Neural cell (in vitro differentiated cells): ENCODE data around the gene CRYZL1. TPM values are rescaled to one million over a fixed set of nuclear protein-coding genes. Genes with fewer than 3 reads are reported as not detected.

Experiments used
- H2AFZ ChIP-seq: fragments of 200-600, 300-800 bp; sonication (generic), shearing (Covaris generic); 2 replicates; pipeline ENCODE4 v1.6.0; 2014; ENCODE audit warnings: low read depth, mild to moderate bottlenecking, antibody characterized with exemption, low read length, moderate library complexity
- H3F3A ChIP-seq: fragments of 200-600 bp; shearing (Covaris generic); 2 replicates; pipeline ENCODE4 v1.6.1; 2016; ENCODE audit warnings: mild to moderate bottlenecking, moderate library complexity, mixed read lengths, antibody characterized with exemption, low read length; ENCODE audit not compliant: insufficient read depth, poor library complexity, severe bottlenecking
- H3K27ac ChIP-seq: fragments of 200-600, 300-800 bp; sonication (generic), shearing (Covaris generic); 2 replicates; pipeline ENCODE4 v1.5.1; 2014; ENCODE audit warnings: mild to moderate bottlenecking, low read length, moderate library complexity
- H3K27me3 ChIP-seq: fragments of 300-800, 200-600 bp; sonication (generic), shearing (Covaris generic); 2 replicates; pipeline ENCODE4 v1.6.0; 2014; ENCODE audit warnings: mild to moderate bottlenecking, low read depth, low read length, moderate library complexity; ENCODE audit not compliant: insufficient read depth
- H3K36me3 ChIP-seq: fragments of 300-800, 200-600 bp; sonication (generic), shearing (Covaris generic); 2 replicates; pipeline ENCODE4 v1.5.1; 2014; ENCODE audit warnings: mild to moderate bottlenecking, antibody characterized with exemption, low read length, moderate library complexity; ENCODE audit not compliant: insufficient read depth
- H3K4me2 ChIP-seq: fragments of 300-800, 200-600 bp; sonication (generic), shearing (Covaris generic); 2 replicates; pipeline ENCODE4 v1.6.0; 2014; ENCODE audit warnings: mild to moderate bottlenecking, low read length
- H3K4me3 ChIP-seq: fragments of 300-800, 200-600 bp; sonication (generic), shearing (Covaris generic); 2 replicates; pipeline ENCODE4 v1.5.1; 2014; ENCODE audit warnings: mild to moderate bottlenecking, low read length, moderate library complexity
- H3K79me2 ChIP-seq: fragments of 200-600 bp; shearing (Covaris generic); replicated peaks from 2 replicates; pipeline ENCODE4 v1.6.0; 2014; ENCODE audit warnings: mild to moderate bottlenecking, low read length, moderate library complexity; ENCODE audit not compliant: insufficient read depth
- H3K9ac ChIP-seq: fragments of 300-800, 200-600 bp; sonication (generic), shearing (Covaris generic); 2 replicates; pipeline ENCODE4 v1.6.1; 2016; ENCODE audit warnings: mild to moderate bottlenecking, low read length, mixed read lengths
- H3K9me2 ChIP-seq: fragments of 200-600 bp; shearing (Covaris generic); 2 replicates; pipeline ENCODE4 v1.6.1; 2016; ENCODE audit warnings: mild to moderate bottlenecking, low read length, mixed read lengths; ENCODE audit not compliant: insufficient read depth
- H3K9me3 ChIP-seq: fragments of 200-600, 300-800 bp; sonication (generic), shearing (Covaris generic); 2 replicates; pipeline ENCODE4 v1.6.1; 2016; ENCODE audit warnings: mild to moderate bottlenecking, mixed run types, low read length, moderate library complexity, mixed read lengths
- H4K20me1 ChIP-seq: fragments of 200-600 bp; shearing (Covaris generic); 2 replicates; pipeline ENCODE4 v1.6.1; 2016; ENCODE audit warnings: mild to moderate bottlenecking, mixed run types; ENCODE audit not compliant: insufficient read depth
- EP300 ChIP-seq: fragments of 450-650 bp; conservative IDR thresholded peaks from 2 replicates; pipeline ENCODE4 v1.6.1; 2014; ENCODE audit warnings: antibody characterized with exemption, mild to moderate bottlenecking, moderate library complexity; ENCODE audit not compliant: poor library complexity, severe bottlenecking
- EZH2 ChIP-seq: fragments of 200-600, 300-800 bp; shearing (Covaris generic), sonication (generic); IDR thresholded peaks from 2 replicates; pipeline ENCODE4 v1.6.1; 2014; ENCODE audit warnings: antibody characterized with exemption, low read length, borderline replicate concordance, mild to moderate bottlenecking; ENCODE audit not compliant: insufficient read depth, poor library complexity, severe bottlenecking
- MXI1 ChIP-seq: fragments of 450-650 bp; conservative IDR thresholded peaks from 2 replicates; pipeline ENCODE4 v1.6.1; 2014; ENCODE audit warnings: antibody characterized with exemption, mild to moderate bottlenecking; ENCODE audit not compliant: poor library complexity, severe bottlenecking
- RAD21 ChIP-seq: fragments of 450-650 bp; conservative IDR thresholded peaks from 2 replicates; pipeline ENCODE4 v1.6.1; 2014; ENCODE audit warnings: antibody characterized with exemption, mild to moderate bottlenecking, moderate library complexity
- SMC3 ChIP-seq: fragments of 450-650 bp; conservative IDR thresholded peaks from 2 replicates; pipeline ENCODE4 v1.6.1; 2014; ENCODE audit warnings: antibody characterized with exemption, mild to moderate bottlenecking, moderate library complexity; ENCODE audit not compliant: poor library complexity
- TAF1 ChIP-seq: IDR thresholded peaks from 2 replicates; pipeline ENCODE4 v1.6.1; 2012; ENCODE audit warnings: low read depth
- polyA plus RNA-seq: library from polyadenylated mRNA; depleted of rRNA; stranded (reverse); fragments of >200 nt; gene quantifications from 2 replicates; pipeline ENCODE4 v1.2.3, GENCODE V29; 2014
- TF ChIP-seq, protein P1 (sequence below): fragments of 450-650 bp; IDR thresholded peaks from 2 replicates; pipeline ENCODE4 v1.5.1; 2014; ENCODE audit warnings: antibody characterized with exemption, mild to moderate bottlenecking, moderate library complexity; ENCODE audit not compliant: poor library complexity, severe bottlenecking
- TF ChIP-seq, protein P2 (sequence below): IDR thresholded peaks from 2 replicates; pipeline ENCODE4 v1.6.1; 2012; ENCODE audit warnings: borderline replicate concordance

The CRYZL1 gene
- polyA plus RNA-seq, 1 donor from 2014 or later, result 54.3 TPM

DNA sequence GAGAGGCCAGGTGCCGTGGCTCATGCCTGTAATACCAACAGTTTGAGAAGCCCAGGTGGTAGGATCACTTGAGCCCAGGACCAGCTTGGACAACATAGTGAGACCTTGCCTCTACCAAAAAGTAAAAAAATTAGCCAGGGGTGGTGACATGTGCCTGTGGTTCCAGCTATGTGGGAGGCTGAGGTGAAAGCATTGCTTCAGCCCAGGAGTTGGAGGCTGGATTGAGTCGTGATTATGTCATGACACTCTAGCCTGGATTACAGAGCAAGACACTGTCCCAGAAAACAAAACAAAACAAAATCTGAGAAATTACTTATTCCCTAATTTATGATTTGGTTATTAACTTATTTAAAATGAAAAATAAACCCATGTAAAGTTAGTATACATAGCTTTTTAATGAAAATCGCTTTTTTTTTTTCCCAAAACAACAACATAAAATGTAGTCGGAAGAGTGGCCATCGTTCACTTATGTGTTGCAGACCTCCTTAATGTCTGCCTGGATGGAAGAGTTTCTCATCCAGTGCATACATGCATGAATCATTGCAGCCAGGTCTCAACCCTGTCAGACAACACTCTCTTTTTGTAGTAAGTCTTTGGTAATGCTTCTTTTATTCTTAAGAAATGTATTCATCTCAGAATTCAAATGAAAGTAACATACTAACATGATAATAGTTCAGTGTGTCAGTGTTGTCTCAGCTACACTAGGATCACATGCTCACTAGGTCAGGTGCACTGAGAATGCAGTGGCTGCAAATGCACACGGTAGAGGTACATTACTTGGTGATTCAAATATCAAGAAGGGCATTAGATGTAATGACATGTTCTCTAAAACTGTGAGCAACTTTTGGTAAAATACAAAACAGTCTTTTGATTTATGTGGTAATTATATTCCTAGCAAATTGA lies 28.8 kb upstream of the CRYZL1 start:
- Histone ChIP-seq H3K4me3 (no peak overlapping the region), H3K4me2 (no peak overlapping the region), H4K20me1 (no peaks in the 10 kb centered on the region), H2AFZ (no peak overlapping the region), H3K27me3 (no peaks in the 10 kb centered on the region), H3K36me3 (no peaks in the 10 kb centered on the region), H3K79me2 (peaks cover 49% of the 10 kb centered on the region), H3K27ac (no peak overlapping the region), H3K9me3 (no peaks in the 10 kb centered on the region), H3K9ac (no peak overlapping the region), H3K9me2 (no peaks in the 10 kb centered on the region), H3F3A (no peaks in the 10 kb centered on the region)
- TF ChIP-seq EP300, result no peak
- TF ChIP-seq, protein P1, sequence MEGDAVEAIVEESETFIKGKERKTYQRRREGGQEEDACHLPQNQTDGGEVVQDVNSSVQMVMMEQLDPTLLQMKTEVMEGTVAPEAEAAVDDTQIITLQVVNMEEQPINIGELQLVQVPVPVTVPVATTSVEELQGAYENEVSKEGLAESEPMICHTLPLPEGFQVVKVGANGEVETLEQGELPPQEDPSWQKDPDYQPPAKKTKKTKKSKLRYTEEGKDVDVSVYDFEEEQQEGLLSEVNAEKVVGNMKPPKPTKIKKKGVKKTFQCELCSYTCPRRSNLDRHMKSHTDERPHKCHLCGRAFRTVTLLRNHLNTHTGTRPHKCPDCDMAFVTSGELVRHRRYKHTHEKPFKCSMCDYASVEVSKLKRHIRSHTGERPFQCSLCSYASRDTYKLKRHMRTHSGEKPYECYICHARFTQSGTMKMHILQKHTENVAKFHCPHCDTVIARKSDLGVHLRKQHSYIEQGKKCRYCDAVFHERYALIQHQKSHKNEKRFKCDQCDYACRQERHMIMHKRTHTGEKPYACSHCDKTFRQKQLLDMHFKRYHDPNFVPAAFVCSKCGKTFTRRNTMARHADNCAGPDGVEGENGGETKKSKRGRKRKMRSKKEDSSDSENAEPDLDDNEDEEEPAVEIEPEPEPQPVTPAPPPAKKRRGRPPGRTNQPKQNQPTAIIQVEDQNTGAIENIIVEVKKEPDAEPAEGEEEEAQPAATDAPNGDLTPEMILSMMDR, result no peak
- no peak for TF ChIP-seq SMC3
- TF ChIP-seq TAF1, result no peak
- no peak for TF ChIP-seq MXI1

DNA sequence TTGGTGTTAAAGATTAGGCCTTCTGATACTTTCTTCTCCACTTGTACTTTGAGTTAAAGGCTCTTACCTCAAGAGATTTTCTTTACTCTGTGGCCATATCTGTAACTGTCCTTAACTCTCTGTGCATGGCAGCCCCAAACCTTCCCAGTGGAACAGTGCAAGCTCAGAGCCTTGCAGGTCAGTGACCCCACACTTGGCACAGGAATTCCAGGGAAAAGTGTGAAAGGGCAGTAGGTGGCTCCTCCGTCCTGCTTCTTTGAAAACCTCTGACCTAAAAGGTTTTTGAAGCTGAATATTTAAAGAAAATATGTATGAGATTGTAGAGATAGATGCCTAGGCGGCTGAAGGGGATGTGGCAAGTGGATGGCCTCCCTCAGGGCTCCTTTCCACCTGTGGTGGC lies 27.1 kb upstream of the CRYZL1 start:
- Histone ChIP-seq H2AFZ (no peak overlapping the region), H3K9me3 (no peaks in the 10 kb centered on the region), H3K9ac (no peak overlapping the region), H3K36me3 (no peaks in the 10 kb centered on the region), H3K4me2 (no peak overlapping the region), H4K20me1 (no peaks in the 10 kb centered on the region), H3K27me3 (no peaks in the 10 kb centered on the region), H3K9me2 (no peaks in the 10 kb centered on the region), H3F3A (no peaks in the 10 kb centered on the region), H3K4me3 (no peak overlapping the region), H3K79me2 (peaks cover 53% of the 10 kb centered on the region), H3K27ac (no peak overlapping the region)
- TF ChIP-seq MXI1 (no peak), EZH2 (no peak), TAF1 (no peak), SMC3 (no peak), RAD21 (no peak)
- TF ChIP-seq, protein P2, sequence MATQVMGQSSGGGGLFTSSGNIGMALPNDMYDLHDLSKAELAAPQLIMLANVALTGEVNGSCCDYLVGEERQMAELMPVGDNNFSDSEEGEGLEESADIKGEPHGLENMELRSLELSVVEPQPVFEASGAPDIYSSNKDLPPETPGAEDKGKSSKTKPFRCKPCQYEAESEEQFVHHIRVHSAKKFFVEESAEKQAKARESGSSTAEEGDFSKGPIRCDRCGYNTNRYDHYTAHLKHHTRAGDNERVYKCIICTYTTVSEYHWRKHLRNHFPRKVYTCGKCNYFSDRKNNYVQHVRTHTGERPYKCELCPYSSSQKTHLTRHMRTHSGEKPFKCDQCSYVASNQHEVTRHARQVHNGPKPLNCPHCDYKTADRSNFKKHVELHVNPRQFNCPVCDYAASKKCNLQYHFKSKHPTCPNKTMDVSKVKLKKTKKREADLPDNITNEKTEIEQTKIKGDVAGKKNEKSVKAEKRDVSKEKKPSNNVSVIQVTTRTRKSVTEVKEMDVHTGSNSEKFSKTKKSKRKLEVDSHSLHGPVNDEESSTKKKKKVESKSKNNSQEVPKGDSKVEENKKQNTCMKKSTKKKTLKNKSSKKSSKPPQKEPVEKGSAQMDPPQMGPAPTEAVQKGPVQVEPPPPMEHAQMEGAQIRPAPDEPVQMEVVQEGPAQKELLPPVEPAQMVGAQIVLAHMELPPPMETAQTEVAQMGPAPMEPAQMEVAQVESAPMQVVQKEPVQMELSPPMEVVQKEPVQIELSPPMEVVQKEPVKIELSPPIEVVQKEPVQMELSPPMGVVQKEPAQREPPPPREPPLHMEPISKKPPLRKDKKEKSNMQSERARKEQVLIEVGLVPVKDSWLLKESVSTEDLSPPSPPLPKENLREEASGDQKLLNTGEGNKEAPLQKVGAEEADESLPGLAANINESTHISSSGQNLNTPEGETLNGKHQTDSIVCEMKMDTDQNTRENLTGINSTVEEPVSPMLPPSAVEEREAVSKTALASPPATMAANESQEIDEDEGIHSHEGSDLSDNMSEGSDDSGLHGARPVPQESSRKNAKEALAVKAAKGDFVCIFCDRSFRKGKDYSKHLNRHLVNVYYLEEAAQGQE, result no peak
- TF ChIP-seq, protein P1, result no peak
